H1 (cell line): ENCODE measurements around the gene SMG1. TPM values are rescaled to one million over a fixed set of nuclear protein-coding genes. Genes with fewer than 3 reads are reported as not detected.

Source experiments
- CTCF ChIA-PET: fragments of 300-600 bp; sonication (Branson Sonifier 250); formaldehyde crosslinking; loops from one replicate; lab custom pipeline; 2021; ENCODE audit not compliant: partially characterized antibody; lab: Charles Lee
- POLR2A ChIA-PET: fragments of 300-600 bp; sonication (Branson Sonifier 250); formaldehyde crosslinking; loops from one replicate; lab custom pipeline; 2021; ENCODE audit warnings: inconsistent platforms; ENCODE audit not compliant: partially characterized antibody; lab: Charles Lee
- DNase-seq, 2 experiments: peaks; one replicate each; pipeline versions ENCODE4 v3.0.0 to v3.0.0-alpha.2; 2010 to 2022; ENCODE audit warnings: low spot score in 2 of 2, low read depth in 1 of 2, mixed read lengths in 1 of 2
- FAIRE-seq: peaks from 2 replicates; lab custom pipeline; 2011; peaks lifted over from hg19 to GRCh38; lab: Jason Lieb, UNC
- H2AFZ ChIP-seq: 2 replicates; pipeline ENCODE4 v1.8.1; 2012; ENCODE audit warnings: low read length, inconsistent platforms
- H2AK5ac ChIP-seq: 2 replicates; pipeline ENCODE4 v1.6.1; 2013; ENCODE audit warnings: low read depth, low read length
- H2BK120ac ChIP-seq: replicated peaks from 2 replicates; pipeline ENCODE3; 2013; ENCODE audit warnings: low read depth, low read length, inconsistent platforms
- H2BK12ac ChIP-seq: 2 replicates; pipeline ENCODE4 v1.6.1; 2013; ENCODE audit warnings: low read depth, low read length
- H2BK15ac ChIP-seq: 2 replicates; pipeline ENCODE4 v1.6.1; 2013; ENCODE audit warnings: low read length
- H2BK20ac ChIP-seq: 2 replicates; pipeline ENCODE4 v1.6.1; 2013; ENCODE audit warnings: low read length
- H2BK5ac ChIP-seq: 2 replicates; pipeline ENCODE4 v1.6.1; 2013; ENCODE audit warnings: low read depth, low read length
- H3K14ac ChIP-seq: 2 replicates; pipeline ENCODE4 v1.6.1; 2013; ENCODE audit warnings: inconsistent platforms; ENCODE audit not compliant: insufficient read length
- H3K18ac ChIP-seq: 2 replicates; pipeline ENCODE4 v1.6.1; 2013; ENCODE audit warnings: low read length; ENCODE audit errors: extremely low read depth
- H3K23ac ChIP-seq: 2 replicates; pipeline ENCODE4 v1.6.1; 2013; ENCODE audit warnings: inconsistent platforms; ENCODE audit not compliant: insufficient read length
- H3K23me2 ChIP-seq: 2 replicates; pipeline ENCODE4 v1.6.1; 2013; ENCODE audit warnings: low read depth, low read length
- H3K27ac ChIP-seq: 2 replicates; pipeline ENCODE4 v1.6.1; 2011; ENCODE audit warnings: low read depth, low read length, inconsistent platforms
- H3K27me3 ChIP-seq, 4 experiments: replicated peaks in 1 of 4; 1 replicate in 1 of 4; 2 replicates in 3 of 4; pipeline versions ENCODE4 v1.6.1 to v1.8.1; 2011 to 2013; ENCODE audit warnings: low read length in 3 of 4, mild to moderate bottlenecking in 3 of 4, inconsistent platforms in 2 of 4, mixed read lengths in 2 of 4, moderate library complexity in 1 of 4; ENCODE audit not compliant: control insufficient read depth in 3 of 4, insufficient read depth in 3 of 4; ENCODE audit errors: extremely low read depth in 1 of 4
- H3K36me3 ChIP-seq, 4 experiments: 2 replicates each; pipeline versions ENCODE4 v1.6.1 to v1.8.1; 2011 to 2013; ENCODE audit warnings: mild to moderate bottlenecking in 4 of 4, low read length in 3 of 4, moderate library complexity in 2 of 4, control low read depth in 1 of 4, inconsistent platforms in 1 of 4; ENCODE audit not compliant: insufficient read depth in 4 of 4, control insufficient read depth in 2 of 4
- H3K4ac ChIP-seq: replicated peaks from 2 replicates; pipeline ENCODE3; 2013; ENCODE audit warnings: low read length, low read depth, mixed read lengths, inconsistent platforms; ENCODE audit not compliant: insufficient read length
- H3K4me1 ChIP-seq, 4 experiments: replicated peaks in 1 of 4; 1 replicate in 1 of 4; 2 replicates in 3 of 4; pipeline versions ENCODE4 v1.6.1 to v1.8.1; 2011 to 2013; ENCODE audit warnings: low read length in 3 of 4, inconsistent platforms in 2 of 4, mixed read lengths in 1 of 4; ENCODE audit not compliant: insufficient read depth in 4 of 4, control insufficient read depth in 3 of 4
- H3K4me2 ChIP-seq, 2 experiments: 2 replicates each; pipeline versions ENCODE4 v1.6.1 to v1.8.1; 2011 to 2013; ENCODE audit warnings: low read depth in 2 of 2, low read length in 2 of 2, control low read depth in 1 of 2, inconsistent platforms in 1 of 2, mild to moderate bottlenecking in 1 of 2; ENCODE audit not compliant: insufficient read depth in 1 of 2
- H3K4me3 ChIP-seq, 4 experiments: fragments of 200-600, 300-600 bp in 1 of 4; sonication (generic), shearing (Covaris generic), sonication (Bioruptor Twin) in 1 of 4; 2 replicates each; pipeline versions ENCODE4 v1.5.1 to v1.8.1; 2011 to 2016; ENCODE audit warnings: low read length in 4 of 4, low read depth in 3 of 4, control low read depth in 2 of 4, inconsistent platforms in 2 of 4, mild to moderate bottlenecking in 2 of 4, mixed read lengths in 1 of 4, moderate library complexity in 1 of 4; ENCODE audit not compliant: insufficient read depth in 2 of 4; ENCODE audit errors: extremely low read depth in 1 of 4
- H3K56ac ChIP-seq: replicated peaks from 2 replicates; pipeline ENCODE3; 2013; ENCODE audit warnings: low read depth, mild to moderate bottlenecking, mixed read lengths, low read length, inconsistent platforms; ENCODE audit not compliant: insufficient read length
- H3K79me1 ChIP-seq: 2 replicates; pipeline ENCODE4 v1.6.1; 2013; ENCODE audit warnings: low read depth, low read length, control low read depth
- H3K79me2 ChIP-seq, 2 experiments: 2 replicates each; pipeline versions ENCODE4 v1.6.1 to v1.8.1; 2012 to 2013; ENCODE audit warnings: low read length in 2 of 2, mild to moderate bottlenecking in 2 of 2, inconsistent platforms in 1 of 2; ENCODE audit not compliant: insufficient read depth in 2 of 2, control insufficient read depth in 1 of 2
- H3K9ac ChIP-seq, 4 experiments: replicated peaks in 1 of 4; 1 replicate in 1 of 4; 2 replicates in 3 of 4; pipeline versions ENCODE4 v1.6.1 to v1.8.1; 2011 to 2013; ENCODE audit warnings: low read depth in 3 of 4, low read length in 3 of 4, control low read depth in 2 of 4, mild to moderate bottlenecking in 2 of 4, moderate library complexity in 2 of 4, inconsistent platforms in 1 of 4; ENCODE audit errors: extremely low read depth in 1 of 4
- H3K9me3 ChIP-seq, 2 experiments: 2 replicates each; pipeline versions ENCODE4 v1.6.1 to v1.8.1; 2012 to 2013; ENCODE audit warnings: mild to moderate bottlenecking in 2 of 2, moderate library complexity in 2 of 2, control low read depth in 1 of 2, inconsistent platforms in 1 of 2, low read depth in 1 of 2, low read length in 1 of 2, mixed read lengths in 1 of 2; ENCODE audit not compliant: insufficient read depth in 2 of 2
- H4K20me1 ChIP-seq, 2 experiments: replicated peaks in 1 of 2; 2 replicates each; pipeline versions ENCODE3 to v1.8.1; 2011 to 2013; ENCODE audit warnings: inconsistent platforms in 2 of 2, low read length in 2 of 2, mild to moderate bottlenecking in 1 of 2; ENCODE audit not compliant: insufficient read depth in 2 of 2, control insufficient read depth in 1 of 2
- H4K5ac ChIP-seq: 2 replicates; pipeline ENCODE4 v1.6.1; 2013; ENCODE audit warnings: low read length, low read depth, mixed read lengths, inconsistent platforms; ENCODE audit not compliant: insufficient read length
- H4K8ac ChIP-seq: 2 replicates; pipeline ENCODE4 v1.8.0; 2013; ENCODE audit warnings: mild to moderate bottlenecking, moderate library complexity, low read length, inconsistent platforms; ENCODE audit not compliant: insufficient read depth; ENCODE audit errors: extremely low read depth
- H4K91ac ChIP-seq: replicated peaks from 2 replicates; pipeline ENCODE3; 2013; ENCODE audit warnings: low read length, mixed read lengths, inconsistent platforms; ENCODE audit not compliant: insufficient read length
- BACH1 ChIP-seq: IDR thresholded peaks from 2 replicates; pipeline ENCODE4 v1.6.1; 2012; ENCODE audit warnings: low read length, improper control_type of control experiment
- BCL11A ChIP-seq, 2 experiments: IDR thresholded peaks; one replicate each; pipeline ENCODE4 v1.6.1; 2011; ENCODE audit warnings: low read depth in 2 of 2, low read length in 2 of 2, mild to moderate bottlenecking in 2 of 2
- BRCA1 ChIP-seq: IDR thresholded peaks from 2 replicates; pipeline ENCODE4 v1.6.1; 2012; ENCODE audit warnings: low read depth, low read length, improper control_type of control experiment
- GTF2F1 ChIP-seq: IDR thresholded peaks from 2 replicates; pipeline ENCODE4 v1.6.1; 2012; ENCODE audit warnings: low read depth, low read length, improper control_type of control experiment, borderline replicate concordance
- HDAC2 ChIP-seq, 2 experiments: fragments of 300-600 bp in 1 of 2; sonication (generic) in 1 of 2; IDR thresholded peaks; 2 replicates each; pipeline ENCODE4 v1.6.1; 2011 to 2012; ENCODE audit warnings: low read depth in 2 of 2, low read length in 2 of 2, mild to moderate bottlenecking in 2 of 2, moderate library complexity in 2 of 2, borderline replicate concordance in 1 of 2, inconsistent platforms in 1 of 2
- JUN ChIP-seq: IDR thresholded peaks from 2 replicates; pipeline ENCODE4 v1.6.1; 2011; ENCODE audit warnings: low read depth, mild to moderate bottlenecking, improper control_type of control experiment, low read length
- POU5F1 ChIP-seq: IDR thresholded peaks from 2 replicates; pipeline ENCODE4 v1.6.1; 2011; ENCODE audit warnings: low read depth, mild to moderate bottlenecking, low read length, moderate library complexity
- RBBP5 ChIP-seq: IDR thresholded peaks from 2 replicates; pipeline ENCODE4 v1.7.1; 2012; ENCODE audit warnings: low read depth, mild to moderate bottlenecking, inconsistent platforms, low read length, moderate library complexity, borderline replicate concordance
- SIX5 ChIP-seq: IDR thresholded peaks from 2 replicates; pipeline ENCODE4 v1.6.1; 2011; ENCODE audit warnings: mild to moderate bottlenecking, low read depth, low read length
- SP1 ChIP-seq: IDR thresholded peaks from 2 replicates; pipeline ENCODE4 v1.6.1; 2011; ENCODE audit warnings: low read depth, low read length
- SP4 ChIP-seq: IDR thresholded peaks from 2 replicates; pipeline ENCODE4 v1.6.1; 2012; ENCODE audit warnings: low read length, inconsistent platforms
- TAF1 ChIP-seq: IDR thresholded peaks from 2 replicates; pipeline ENCODE4 v1.6.1; 2011; ENCODE audit warnings: mild to moderate bottlenecking, low read depth, low read length
- TCF12 ChIP-seq: IDR thresholded peaks from 2 replicates; pipeline ENCODE4 v1.6.1; 2011; ENCODE audit warnings: low read depth, mild to moderate bottlenecking, low read length
- ZNF274 ChIP-seq: IDR thresholded peaks from 2 replicates; pipeline ENCODE4 v1.7.0; 2012; ENCODE audit warnings: low read length, borderline replicate concordance; ENCODE audit errors: extremely low read depth
- polyA plus RNA-seq, 7 experiments: library from polyadenylated mRNA; depleted of rRNA in 3 of 7; stranded (reverse) in 5 of 7; unstranded in 2 of 7; fragments of >200 nt in 5 of 7; fragments of 200-250 nt in 2 of 7; gene quantifications; 1 replicate in 5 of 7; 2 replicates in 1 of 7; 4 replicates in 1 of 7; pipeline versions ENCODE4 v1.2.1 to v1.2.3, GENCODE V29; 2011 to 2013; ENCODE audit warnings: missing spikeins in 2 of 7, mixed read lengths in 2 of 7
- total RNA-seq: library from RNA; stranded (reverse); fragmentation: NEBNext Ultra II Directional; extraction: Animal tissue kit (Norgen Biotek cat#: 25700); gene quantifications from 2 replicates; pipeline ENCODE4 v1.2.1, GENCODE V29; 2021
- TF ChIP-seq, protein P1 (sequence below): IDR thresholded peaks from 2 replicates; pipeline ENCODE4 v1.6.1; 2011; ENCODE audit warnings: low read length, improper control_type of control experiment

SMG1 gene
- total and polyA plus RNA-seq, 2 of the 8 experiments (the other 6 are each of a cell fraction or from before 2014, with no cell fraction given), result 14.9 to 90.6 TPM

DNA sequence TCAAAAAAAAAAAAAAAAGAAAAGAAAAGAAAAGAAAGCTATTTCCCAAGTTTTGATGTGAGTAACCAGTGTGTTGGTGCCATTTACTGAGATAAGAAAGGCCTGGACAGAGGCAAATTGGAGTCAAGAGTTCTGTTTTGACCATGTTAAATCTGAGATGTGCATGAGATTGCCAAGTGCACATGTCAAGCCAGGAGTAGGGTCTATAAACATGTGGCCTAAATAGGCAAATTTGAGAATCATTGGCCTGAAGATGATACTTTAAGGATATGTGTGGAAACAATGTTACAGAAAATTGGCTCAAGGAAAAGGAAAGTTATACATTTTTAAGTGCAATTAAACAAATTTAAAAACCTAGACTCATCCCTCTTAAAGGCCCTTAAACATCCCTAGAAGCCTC lies 15.3 kb upstream of the SMG1 start:
- no peak overlapping the region for H2AFZ ChIP-seq
- H3K4me3 ChIP-seq, result no peak overlapping the region
- DNase-seq (no peak), FAIRE-seq (no peak)
- ChIA-PET CTCF (interaction anchor here (1.0 kb wide), 1 partner anchor 21 kb away, joined by 3 read pairs; no protein-coding TSS in a partner anchor), POLR2A (interaction anchor here (1.4 to 1.9 kb wide), 2 partner anchors 16 to 151 kb away, joined by 4 to 5 read pairs; partner anchors contain the start of genes RPS15A and SMG1)
- no peak overlapping the region for H3K9ac ChIP-seq
- no peaks in the 10 kb centered on the region for H3K23me2 ChIP-seq
- no peak overlapping the region for H2BK120ac ChIP-seq
- H4K5ac ChIP-seq, result no peak overlapping the region
- peaks cover 0 to 4% (median 0%) of the 10 kb centered on the region in 4 experiments; a peak in 2 of 7 replicates for H3K4me1 ChIP-seq
- no peak overlapping the region for H4K8ac ChIP-seq
- no peak overlapping the region for H3K56ac ChIP-seq
- H3K14ac ChIP-seq, result no peak overlapping the region
- H3K36me3 ChIP-seq, result no peaks in the 10 kb centered on the region
- H3K79me1 ChIP-seq, result no peaks in the 10 kb centered on the region
- H2BK5ac ChIP-seq, result no peak overlapping the region
- no peak overlapping the region for H3K4me2 ChIP-seq
- H2AK5ac ChIP-seq, result no peak overlapping the region
- no peaks in the 10 kb centered on the region for H3K79me2 ChIP-seq
- no peak overlapping the region for H3K4ac ChIP-seq
- no peak overlapping the region for H4K91ac ChIP-seq
- H2BK20ac ChIP-seq, result no peak overlapping the region
- H4K20me1 ChIP-seq, result no peaks in the 10 kb centered on the region
- H3K27ac ChIP-seq, result no peak overlapping the region
- H3K9me3 ChIP-seq, result no peaks in the 10 kb centered on the region
- no peak overlapping the region for H2BK15ac ChIP-seq
- no peak overlapping the region for H3K18ac ChIP-seq
- H2BK12ac ChIP-seq, result no peak overlapping the region
- H3K27me3 ChIP-seq, result no peaks in the 10 kb centered on the region
- no peak overlapping the region for H3K23ac ChIP-seq
- no peak for TF ChIP-seq BRCA1
- no peak for TF ChIP-seq SP4
- no peak for TF ChIP-seq BACH1
- no peak for TF ChIP-seq HDAC2 (IDR thresholded peaks at IDR 0.05; ENCODE audit: borderline replicate concordance in 1 of 2, low read depth in 2 of 2, low read length in 2 of 2)
- no peak for TF ChIP-seq ZNF274
- TF ChIP-seq SIX5, result no peak
- TF ChIP-seq GTF2F1, result no peak
- no peak for TF ChIP-seq BCL11A (IDR thresholded peaks at IDR 0.05; ENCODE audit: low read depth in 2 of 2, low read length in 2 of 2)
- TF ChIP-seq TCF12, result no peak
- TF ChIP-seq TAF1, result no peak
- TF ChIP-seq, protein P1, sequence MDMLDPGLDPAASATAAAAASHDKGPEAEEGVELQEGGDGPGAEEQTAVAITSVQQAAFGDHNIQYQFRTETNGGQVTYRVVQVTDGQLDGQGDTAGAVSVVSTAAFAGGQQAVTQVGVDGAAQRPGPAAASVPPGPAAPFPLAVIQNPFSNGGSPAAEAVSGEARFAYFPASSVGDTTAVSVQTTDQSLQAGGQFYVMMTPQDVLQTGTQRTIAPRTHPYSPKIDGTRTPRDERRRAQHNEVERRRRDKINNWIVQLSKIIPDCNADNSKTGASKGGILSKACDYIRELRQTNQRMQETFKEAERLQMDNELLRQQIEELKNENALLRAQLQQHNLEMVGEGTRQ, result no peak
- no peak for TF ChIP-seq POU5F1
- TF ChIP-seq RBBP5, result no peak
- no peak for TF ChIP-seq JUN
- no peak for TF ChIP-seq SP1
